ENCODE results near the gene TMEM108.

Gene TMEM108

DNA sequence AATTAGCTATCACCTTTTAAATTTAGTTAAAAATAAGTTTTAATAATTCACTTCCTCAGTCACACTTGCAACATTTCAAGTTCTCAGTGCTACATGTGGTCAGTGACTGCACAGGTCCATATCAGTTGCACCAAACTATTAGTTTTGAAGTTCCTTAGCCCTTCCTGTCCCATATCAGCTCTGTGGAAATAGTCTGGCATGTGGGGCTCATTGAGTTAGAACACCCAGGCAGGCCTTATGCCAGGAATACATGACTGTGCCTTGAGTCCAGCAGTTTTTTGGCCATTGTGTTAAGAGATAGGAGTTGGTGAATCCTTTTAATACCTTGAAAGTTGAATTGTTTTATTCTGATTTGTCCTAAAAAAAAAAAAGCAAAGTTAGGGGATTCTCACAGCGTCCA lies 207.9 kb downstream of the TMEM108 start:
- DNase-seq: no peak

DNA sequence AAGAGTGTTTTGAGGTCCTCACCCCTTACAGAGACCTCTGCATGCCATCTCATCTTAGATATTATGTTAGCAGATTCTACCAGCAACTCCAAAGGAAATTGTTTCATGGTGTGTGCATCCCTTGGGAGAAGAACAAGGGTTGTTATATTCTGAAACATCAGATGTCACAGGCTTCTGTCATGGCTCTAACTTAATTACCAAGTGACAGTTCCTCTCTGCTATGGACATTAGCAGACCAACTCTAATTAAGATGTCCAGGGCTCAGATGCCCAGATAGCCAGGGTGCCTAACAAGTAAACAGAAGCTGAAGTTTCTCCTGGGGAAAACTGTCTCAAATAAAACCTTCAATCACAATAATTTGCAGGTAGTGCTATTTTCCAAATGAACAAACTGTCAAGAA lies 208.6 kb downstream of the TMEM108 start:
- no peak for DNase-seq

DNA sequence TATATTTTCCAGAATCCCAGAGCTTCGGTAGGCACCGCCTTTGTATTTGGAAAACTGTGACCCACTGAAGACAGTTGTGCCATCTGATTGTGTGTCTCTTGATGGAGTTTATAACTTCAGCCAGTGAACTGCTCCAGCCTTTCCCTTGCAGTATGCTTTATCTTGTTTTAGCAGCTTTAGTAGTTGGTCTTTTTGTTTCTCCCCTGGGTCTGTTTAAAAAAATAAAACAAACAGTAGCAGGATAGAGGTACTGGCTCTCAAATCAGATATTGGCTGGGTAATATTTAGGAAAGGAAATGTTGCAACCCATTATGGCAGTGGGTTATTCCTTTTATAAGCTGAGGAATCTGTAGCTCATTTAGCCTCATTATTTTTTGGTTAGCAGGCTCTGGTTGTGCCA lies 210.2 kb downstream of the TMEM108 start:
- no peak for DNase-seq

DNA sequence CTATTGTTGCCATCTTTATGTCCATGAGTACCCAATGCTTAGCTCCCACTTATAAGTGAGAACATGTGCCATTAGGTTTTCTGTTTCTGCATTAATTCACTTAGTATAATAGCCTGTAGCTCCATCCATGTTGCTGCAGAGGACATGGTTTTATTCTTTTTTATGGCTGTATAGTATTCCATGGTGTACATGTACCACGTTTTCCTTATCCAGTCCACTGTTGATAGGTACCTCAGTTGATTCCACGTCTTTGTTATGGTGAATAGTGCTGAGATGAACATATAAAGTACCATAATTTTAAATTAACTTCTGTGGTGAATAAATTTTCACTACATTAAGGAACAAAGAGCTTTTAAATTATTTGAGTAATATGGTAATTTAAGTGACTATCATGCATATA lies 211.3 kb downstream of the TMEM108 start:
- no peak for DNase-seq

DNA sequence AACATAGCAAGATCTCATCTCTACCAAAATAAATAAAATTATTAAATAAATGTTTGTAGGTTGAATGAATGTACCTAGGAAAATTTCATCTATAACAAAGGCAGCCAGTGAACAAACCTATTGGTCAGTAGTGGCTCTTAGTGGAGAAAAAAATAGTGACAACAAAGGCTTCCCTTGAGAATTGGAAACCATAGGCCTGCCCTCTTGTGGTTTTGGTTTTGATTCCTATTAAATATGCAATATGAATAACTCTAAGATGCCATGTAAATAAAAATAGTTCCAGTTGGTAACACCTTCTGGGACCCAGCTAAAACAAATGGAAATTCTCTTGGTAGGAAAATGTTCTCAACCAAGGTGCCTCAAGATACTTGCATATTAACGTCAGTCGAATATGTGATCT lies 216.0 kb downstream of the TMEM108 start:
- DNase-seq: no peak

DNA sequence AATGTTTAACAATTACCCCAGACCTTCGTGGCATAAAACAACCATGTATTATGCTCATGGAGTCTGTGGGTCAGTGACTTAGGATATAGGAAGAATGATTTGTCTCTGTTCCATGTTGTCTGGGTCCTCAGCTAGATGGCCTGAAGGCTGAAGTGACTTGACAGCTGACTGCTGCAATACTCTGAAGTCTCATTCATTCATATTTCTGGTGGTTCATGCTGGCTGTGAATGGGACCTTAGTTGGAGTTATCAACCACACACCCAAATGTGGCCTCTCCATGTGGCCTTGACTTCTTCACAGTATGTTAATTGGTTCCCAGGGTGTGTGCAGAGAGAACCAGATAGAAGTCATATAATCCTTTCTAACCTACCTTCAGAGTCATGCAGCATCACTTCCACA lies 216.5 kb downstream of the TMEM108 start:
- no peak for DNase-seq

DNA sequence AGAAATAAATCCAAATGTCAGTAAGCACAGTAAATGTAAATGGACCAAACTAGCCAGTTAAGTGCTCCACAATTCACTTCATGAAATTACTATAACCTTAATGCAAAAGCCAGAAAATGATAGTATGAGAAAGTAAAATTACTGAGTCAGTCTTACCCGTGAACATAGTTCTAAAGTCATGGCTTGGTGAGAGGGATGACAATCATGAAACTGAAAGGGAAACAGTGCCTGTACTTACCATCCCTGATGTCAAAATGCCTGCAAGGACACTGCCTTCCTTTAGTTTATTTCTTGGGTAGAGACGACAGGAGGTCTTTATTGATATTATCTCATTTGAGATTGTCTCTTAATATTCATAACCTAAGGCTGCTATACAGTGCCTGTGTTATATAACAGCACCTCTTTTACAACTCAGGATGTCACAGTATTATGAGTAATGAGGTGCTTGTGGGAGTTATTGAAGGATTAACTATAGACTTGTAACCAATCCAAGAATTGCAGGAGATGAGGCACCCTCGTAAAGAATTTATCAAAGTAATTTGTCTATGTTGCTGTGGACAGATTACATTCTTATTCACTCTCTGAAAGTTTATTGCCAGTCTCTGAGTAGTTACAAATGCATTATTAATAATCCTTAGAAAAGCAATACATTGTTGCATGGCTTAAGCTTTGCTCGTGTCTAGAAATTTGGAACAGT lies 218.7 kb downstream of the TMEM108 start:
- DNase-seq: no peak

DNA sequence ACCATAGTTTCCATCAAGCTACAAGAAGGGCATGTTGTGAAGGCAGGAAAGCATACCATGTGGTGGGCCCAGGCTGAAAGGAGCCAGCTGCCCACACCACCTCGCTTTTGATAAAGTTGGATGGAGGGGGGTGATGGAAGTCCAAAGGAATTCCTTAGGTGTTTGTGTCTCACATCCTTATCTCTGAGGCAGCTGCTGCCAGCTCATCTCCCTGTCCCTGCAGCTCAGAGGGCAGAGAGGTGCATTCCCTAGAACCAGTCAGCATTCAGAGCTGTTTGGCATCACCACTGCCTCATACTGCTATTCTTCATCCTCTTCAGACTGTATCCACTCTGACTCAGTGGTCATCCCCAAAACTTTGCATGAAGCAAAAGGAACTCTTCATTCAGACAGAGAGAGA lies 220.2 kb downstream of the TMEM108 start:
- no peak for DNase-seq

DNA sequence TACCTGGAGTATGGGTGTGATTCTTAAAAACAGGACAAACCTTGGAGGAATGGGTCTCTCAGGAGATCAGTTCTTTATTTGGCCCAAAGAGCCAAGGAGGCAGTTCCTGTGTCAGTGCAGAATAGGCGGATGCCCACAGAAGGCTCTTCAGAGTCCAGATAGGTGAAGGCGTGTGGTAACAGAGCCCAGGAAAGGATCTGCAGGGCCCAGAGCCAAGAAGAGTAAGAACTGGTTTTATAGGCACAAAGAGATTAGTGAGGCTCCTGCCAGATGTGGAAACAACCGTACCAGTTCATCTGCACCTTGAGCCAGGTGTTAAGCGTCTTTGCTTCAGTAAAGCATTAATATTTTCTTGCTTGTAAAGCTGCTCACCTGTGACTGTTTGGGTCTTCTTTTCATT lies 221.6 kb downstream of the TMEM108 start:
- no peak for DNase-seq

DNA sequence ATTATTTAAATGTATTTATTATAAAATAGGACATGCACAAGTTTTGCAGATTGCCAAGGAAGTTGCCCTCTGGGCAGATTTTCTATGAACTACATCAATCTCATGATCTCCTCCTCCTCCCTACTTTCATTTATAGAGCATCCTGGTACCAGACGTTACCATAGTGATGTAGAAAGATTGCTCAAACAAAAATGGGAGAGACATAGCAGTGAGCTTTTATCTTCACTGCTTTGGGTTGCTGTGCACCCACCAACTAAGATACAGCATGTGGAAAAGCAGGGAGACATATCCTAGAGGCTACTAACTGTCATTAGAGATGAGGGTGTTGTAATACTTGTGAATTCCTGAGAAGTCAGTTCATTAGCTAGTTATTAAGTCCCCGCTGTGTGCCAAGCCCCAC lies 224.1 kb downstream of the TMEM108 start:
- no peak for DNase-seq

DNA sequence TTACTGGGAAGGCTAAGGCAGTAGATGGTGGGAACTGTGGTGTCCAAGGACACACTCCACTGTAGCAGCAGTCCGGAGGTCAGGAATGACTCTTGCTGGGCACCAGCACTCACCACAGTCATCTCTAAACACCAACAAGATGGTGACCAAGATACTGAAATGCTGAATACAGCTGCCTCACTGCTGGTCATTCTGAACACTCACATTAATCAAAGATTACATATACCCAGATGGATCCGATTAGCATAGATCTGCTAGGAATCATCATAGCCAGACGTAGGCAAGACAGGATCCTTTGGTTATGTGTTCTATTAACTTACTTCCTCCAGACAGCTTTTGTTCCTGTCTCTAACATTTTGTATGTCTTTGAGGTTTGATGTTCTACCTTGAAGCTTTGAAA lies 226.7 kb downstream of the TMEM108 start:
- no peak for DNase-seq

DNA sequence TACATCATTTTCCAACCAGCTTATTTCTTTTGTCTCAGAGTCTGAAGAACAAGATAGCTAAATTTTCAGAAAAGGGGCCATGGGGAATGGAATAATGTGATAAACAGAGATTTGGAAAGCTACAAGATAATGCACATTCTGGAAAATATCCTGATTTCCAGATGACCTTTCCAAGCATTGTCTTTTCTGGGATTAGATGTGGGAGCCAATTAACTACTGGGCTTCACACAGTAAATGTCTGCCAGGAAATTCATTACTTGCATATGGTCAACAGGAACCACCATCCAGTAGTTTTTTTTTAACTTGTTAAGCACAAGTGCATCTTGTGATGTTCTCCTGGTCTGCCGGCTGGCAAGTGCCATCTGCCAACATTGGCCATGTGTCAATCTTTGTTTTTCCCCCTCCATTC lies 230.5 kb downstream of the TMEM108 start:
- no peak for DNase-seq

DNA sequence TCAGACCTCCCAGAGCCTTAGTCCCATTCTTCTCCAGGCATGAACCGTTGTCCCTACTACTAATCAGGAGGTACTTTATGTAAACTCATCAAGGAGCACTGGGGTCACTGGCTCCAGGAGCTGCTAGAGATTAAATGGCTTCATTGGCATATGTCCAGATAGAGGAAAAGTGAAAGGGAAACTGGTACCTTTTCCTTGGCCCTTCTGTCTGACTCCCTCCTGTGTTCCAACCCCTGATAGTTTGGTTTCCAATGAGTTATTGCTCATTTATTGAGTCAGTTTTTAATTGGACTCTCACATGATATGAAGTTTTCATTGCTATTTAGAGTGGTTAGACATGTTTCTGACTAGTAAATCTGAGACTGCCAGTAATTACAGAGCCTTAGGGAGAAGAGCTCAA lies 231.2 kb downstream of the TMEM108 start:
- DNase-seq: no peak

DNA sequence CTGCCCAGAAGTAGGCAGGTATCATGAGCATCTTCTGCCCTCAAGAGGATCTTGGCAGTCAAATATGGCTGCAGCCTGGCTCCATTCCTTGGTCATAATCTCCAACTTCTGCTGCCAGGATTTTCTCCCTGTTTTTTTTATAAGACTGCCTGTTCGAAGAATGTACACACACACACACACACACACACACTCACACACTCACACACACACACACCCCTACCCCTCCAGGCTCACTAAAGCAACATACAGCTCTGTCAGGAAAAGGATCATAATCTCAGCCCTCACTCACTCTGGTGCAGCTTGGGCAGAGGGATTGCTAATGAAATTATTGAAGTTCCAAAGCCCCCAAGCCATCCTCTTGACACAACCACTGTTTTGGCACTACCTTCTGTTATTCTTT lies 232.4 kb downstream of the TMEM108 start:
- no peak for DNase-seq

DNA sequence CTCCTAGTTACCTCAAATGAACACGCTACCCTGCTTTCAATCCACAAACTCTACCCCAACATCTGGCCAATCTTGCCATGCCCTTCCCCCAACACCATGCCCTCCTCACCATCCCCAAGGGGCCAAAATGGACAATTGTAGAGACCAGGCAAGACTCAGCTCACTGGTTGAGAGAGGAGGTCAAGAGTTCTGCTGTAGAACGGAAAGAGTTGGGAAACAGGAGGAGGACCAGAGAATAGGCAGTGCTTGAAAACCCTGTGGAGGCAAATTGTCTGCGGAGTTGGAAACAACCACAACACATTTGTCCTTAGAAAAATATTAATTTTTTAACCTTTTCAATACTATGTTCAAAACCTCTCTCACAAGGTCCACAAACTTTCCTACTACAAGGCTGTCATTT lies 232.9 kb downstream of the TMEM108 start:
- no peak for DNase-seq

DNA sequence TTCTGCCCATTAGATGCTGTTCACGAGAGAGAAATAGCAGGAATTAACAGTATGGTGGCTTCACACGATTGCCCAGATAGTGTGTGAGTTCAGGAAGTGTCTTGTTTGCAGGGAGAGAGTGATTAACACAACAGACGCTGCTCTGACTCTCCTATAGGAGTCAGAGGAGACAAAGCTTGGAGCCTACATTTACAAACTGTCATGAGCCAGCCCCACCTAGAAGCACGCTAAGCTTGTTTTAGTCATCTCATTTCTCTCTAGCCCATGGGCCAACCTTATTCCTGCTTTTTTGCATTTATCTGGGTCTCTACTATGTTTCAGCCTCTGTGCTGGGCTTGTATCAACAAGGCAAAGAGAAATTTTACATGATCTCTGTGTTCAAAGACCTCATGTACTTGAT lies 233.3 kb downstream of the TMEM108 start:
- DNase-seq: no peak

DNA sequence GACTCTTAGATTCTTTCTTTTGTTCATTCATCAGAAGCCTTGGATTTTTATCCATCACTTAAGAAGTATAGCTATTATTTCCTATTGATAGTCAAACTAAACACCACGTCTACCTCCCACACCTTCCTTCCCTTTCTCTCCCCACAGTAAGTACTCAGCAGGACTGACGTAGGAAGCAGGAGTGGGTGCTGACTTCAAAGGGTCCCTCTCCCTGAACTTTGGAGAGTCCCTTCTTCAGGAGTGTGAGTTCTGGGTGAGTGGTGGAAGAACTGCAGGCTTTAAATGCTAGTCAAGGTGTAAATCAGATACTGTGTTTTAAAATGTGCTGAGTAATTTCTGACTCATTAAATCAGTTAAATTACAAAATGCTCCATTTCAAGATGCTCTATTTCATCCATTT lies 235.2 kb downstream of the TMEM108 start:
- DNase-seq: no peak

DNA sequence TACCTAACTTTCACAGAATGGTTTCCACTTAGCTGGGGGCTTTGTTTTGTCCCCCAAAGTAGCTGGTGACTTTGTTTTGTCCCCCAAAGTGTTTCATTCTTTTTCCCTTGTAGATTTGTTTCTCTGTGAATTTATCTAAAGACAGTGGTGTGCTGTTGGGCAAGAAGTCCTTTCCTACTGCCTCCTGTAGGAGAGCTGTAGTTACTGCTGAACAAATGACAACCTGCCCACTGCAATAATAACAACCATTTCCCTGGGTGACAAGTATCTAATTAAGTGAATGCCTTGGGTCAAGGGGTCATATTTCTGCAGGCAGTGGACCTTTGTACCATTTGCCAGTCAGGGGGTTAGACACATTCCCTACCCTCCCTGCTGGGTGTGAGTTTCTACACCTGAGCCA lies 236.3 kb downstream of the TMEM108 start:
- DNase-seq: no peak

DNA sequence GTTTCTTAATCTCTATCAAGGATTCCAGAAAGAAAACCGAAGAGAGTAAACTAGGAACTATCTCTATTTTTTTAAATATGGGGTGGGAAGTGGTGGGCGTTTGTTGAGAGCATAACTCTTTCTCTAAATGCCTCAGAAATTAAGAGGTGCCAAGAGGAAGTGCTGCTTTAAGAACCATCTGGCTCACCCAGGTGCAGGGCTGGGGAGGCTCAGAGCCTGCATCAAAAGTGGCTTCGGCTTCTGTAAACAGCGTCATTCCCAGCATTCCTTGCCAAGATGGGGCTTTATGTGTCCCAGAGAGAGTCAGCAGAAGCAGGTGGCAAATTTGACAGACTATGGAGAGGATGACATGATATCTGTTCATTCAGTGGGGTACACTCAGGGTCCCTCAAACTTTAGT lies 238.4 kb downstream of the TMEM108 start:
- DNase-seq: no peak

DNA sequence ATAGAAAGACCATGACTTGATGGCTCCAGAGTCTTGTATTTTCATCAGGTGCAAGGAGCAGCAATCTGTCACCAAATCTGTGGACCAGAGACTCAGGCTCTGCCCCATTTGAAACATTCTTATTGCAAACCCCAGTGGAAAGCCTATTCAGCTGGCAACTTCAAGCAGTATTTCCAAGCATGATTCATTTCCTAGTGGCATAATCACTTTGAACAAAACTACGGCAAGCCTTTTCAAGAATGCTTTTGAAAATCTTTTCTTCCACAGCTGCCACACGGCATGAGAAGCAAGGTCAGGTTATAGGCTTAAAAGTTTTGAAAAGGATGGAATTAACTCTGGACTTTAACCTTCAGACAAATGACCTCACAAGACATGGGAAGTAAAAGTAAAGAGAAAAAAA lies 239.6 kb downstream of the TMEM108 start:
- no peak for DNase-seq

DNA sequence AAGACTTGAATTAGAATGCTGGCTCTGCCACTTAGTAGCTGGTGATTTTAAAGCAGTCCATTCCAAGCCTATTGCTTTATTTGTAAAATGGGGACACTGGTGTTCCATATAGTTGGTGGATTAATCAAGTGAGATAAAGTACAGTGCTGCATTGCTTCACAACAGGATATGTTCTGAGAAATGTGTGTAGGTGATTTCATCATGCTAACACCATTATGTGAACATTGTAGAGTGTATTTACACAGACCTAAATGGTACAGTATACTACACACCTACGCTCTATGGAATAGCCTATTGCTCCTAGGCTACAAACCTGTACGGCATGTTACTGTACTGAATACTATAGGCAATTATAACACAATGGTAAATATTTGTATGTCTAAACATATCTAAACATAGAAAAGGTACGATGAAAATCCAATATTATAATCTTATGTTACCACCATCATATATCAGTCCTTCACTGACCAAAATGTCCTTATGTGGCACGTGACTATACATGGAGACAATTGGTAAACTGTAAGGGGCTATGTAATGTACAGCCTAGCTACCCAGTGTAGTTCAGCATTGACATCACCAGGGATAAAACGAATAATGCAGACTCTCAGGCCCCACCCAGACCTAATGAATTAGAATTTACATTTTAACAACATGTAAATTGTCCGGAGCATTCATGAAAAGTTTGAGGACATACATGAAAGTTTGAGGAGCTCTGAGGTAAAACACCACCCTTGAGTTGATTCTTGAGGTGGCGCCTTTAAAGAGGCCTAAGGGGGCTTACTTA lies 240.3 kb downstream of the TMEM108 start:
- DNase-seq: no peak

DNA sequence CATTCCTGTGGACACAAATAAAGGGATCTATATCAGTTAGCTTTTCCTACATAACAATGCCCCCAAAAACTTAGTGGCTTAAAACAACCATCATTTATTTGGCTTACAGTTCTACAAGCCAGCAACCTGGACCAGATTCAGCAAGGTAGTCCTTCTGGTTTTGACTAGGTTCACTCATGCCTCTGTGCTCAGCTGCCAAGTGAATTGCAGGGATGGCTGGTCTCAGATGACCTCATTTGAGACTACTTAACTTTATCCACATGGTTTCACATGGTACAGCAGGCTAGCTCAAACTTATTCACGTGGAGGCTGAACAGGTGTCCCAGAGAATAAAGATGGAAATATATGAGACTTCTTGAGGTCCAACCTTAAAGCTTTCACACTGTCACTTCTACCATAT lies 242.4 kb downstream of the TMEM108 start:
- DNase-seq: no peak

DNA sequence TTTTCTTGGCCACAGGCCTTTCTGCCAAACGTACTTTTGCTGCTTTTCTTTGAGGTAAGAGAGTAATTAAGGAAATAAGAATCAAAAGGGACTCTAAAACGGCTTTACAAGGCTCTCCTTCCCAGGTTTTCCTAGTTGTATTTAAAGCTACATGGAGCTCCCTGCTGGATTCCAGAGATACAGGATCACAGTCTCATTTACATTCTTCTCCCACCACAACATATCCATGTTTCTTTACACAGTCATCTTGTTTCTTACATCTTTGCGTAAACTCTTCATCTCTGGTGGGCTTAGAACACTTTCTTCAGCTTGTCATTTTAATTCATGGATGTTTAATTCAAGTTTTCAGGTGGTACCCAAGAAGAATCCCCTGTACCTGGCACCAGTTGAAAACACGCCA lies 244.0 kb downstream of the TMEM108 start:
- no peak for DNase-seq

DNA sequence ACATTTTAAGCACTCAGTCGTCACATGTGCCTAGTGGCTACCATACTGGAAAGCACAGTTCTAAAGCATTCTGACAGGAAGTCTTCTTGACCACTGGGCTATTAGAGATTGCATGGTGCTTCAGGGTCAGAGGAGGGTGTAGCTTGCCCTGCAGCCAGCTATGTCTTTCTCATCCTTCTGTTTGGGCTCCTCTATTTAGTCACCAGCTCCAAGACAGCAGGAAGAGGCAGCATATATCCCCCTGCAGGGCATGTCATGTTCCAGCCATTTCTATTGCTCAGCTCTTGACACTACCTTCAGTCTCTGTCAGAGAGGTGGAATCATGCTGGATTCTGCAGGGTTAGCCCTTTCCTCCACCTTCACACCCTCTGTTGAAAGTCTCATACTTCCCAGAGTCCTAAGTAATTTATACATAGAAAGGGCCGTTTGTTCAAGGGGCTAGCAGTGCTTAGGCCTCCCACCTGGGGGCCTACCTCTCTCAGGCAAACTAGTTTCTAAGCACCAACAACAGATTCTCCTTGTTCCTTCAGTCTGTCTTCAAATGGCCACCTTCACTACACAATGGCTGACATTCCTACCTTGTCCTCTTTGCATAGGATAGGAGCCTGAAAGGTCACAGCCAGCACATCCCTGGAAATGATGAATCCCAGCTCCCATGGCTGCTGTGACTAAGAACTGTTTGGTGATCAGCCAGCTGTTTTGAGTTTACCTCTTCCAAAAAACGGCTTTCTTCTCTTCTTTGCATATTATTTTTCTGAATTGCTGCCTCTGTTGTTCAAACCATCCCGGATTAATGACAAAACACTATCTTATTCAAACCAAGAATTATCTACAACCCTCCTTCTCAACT lies 246.0 kb downstream of the TMEM108 start:
- no peak for DNase-seq

Measured in CD4-positive, alpha-beta T cell treated with Interleukin-1 beta for 1 hour (primary cell).